ENCODE measurements around the gene PAOX.

DNA sequence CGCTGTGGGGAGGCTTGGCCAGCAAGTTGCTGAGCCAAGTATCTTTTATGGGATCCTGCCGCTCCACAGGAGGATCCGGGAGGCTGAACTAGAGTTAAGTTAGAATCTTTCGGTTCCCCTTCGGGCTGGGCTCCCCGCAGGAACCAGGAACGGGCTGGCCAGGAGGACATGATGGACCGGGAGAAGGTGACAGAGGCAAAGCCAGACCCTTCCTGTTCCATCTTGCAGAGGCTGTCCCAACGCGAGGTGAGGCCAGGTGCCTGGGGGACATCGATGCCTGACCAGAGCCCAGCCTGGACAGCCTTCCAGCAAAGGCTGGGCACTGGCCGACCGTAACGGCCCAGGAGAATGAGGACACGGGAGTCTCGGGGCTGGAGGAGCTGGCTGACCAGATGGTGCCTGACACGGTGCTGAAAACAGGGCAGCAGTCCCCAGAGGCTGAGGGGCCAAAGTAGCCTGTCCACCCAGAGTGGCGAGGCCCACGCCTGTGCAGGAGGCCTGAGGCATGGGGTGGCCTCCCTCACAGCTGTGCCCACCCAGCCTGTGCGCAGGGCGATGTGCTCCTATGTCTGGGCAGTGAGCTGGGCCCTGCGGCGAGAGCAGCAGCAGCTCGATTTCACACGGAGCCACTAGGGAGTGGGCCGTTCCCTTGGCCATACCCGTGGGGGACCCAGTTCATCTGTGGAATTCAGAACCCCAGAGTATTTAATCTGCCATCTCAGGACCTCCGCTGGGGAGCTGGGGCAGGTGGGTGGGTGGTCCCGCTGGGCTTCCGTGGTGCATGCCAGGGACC, 1.8 kb upstream of the PAOX start:
- TF ChIP-seq, protein P1, sequence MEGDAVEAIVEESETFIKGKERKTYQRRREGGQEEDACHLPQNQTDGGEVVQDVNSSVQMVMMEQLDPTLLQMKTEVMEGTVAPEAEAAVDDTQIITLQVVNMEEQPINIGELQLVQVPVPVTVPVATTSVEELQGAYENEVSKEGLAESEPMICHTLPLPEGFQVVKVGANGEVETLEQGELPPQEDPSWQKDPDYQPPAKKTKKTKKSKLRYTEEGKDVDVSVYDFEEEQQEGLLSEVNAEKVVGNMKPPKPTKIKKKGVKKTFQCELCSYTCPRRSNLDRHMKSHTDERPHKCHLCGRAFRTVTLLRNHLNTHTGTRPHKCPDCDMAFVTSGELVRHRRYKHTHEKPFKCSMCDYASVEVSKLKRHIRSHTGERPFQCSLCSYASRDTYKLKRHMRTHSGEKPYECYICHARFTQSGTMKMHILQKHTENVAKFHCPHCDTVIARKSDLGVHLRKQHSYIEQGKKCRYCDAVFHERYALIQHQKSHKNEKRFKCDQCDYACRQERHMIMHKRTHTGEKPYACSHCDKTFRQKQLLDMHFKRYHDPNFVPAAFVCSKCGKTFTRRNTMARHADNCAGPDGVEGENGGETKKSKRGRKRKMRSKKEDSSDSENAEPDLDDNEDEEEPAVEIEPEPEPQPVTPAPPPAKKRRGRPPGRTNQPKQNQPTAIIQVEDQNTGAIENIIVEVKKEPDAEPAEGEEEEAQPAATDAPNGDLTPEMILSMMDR (IDR thresholded peaks at IDR 0.05; ENCODE audit: insufficient read depth, low read length, poor library complexity, severe bottlenecking) = no peak
- TF ChIP-seq EZH2phosphoT487 (conservative IDR thresholded peaks at IDR 0.05; ENCODE audit: low read length) = no peak
